GM11168 (cell line): ENCODE results near the gene FLOT2.
"Not testable (repeated sequence)": the region's sequence is repeated elsewhere in the genome, so short reads cannot be mapped to it uniquely, and the experiment has no call there.

ENCODE experiments used
- in situ Hi-C: fragments of 300-500 bp; cut with MboI; formaldehyde crosslinking; loops from one replicate; pipeline ENCODE4 v1.12.0; 2022; ENCODE audit warnings: low sequenced_read_pairs; ENCODE audit not compliant: unreplicated experiment

The FLOT2 gene

GRCh38 chr17:28854457-28855335 lies 42.8 kb downstream of the FLOT2 start, which contains the start of gene ERAL1:
Gene ERAL1, plus strand, starts transcription at chr17:28855016. Its CDS starts 19 bp downstream, at chr17:28855035.
- in situ Hi-C loops, result no loop called here

GRCh38 chr17:28853295-28853694 lies 44.2 kb downstream of the FLOT2 start:
- in situ Hi-C loops, result no loop called here

GRCh38 chr17:28849281-28849680 lies 48.3 kb downstream of the FLOT2 start:
- in situ Hi-C loops, result no loop called here

GRCh38 chr17:28848667-28849066 lies 48.9 kb downstream of the FLOT2 start:
- in situ Hi-C loops, result not testable (repeated sequence)

GRCh38 chr17:28846699-28847098 lies 50.8 kb downstream of the FLOT2 start:
- in situ Hi-C loops, result not testable (repeated sequence)

GRCh38 chr17:28846231-28846630 lies 51.3 kb downstream of the FLOT2 start:
- in situ Hi-C loops, result no loop called here

- in situ Hi-C loops, result no loop called here
These were observed 53.8 kb downstream of the FLOT2 start for GRCh38 chr17:28843816-28844148.

GRCh38 chr17:28842282-28843012 lies 55.1 kb downstream of the FLOT2 start, which contains the start of gene FAM222B:
Gene FAM222B, minus strand, starts transcription at chr17:28842790. Its CDS starts 76,123 bp downstream, at chr17:28766667.
- in situ Hi-C loops, result no loop called here

GRCh38 chr17:28841901-28842281 lies 55.6 kb downstream of the FLOT2 start:
- in situ Hi-C loops, result no loop called here

- in situ Hi-C loops, result no loop called here
These were observed 58.3 kb downstream of the FLOT2 start for GRCh38 chr17:28839221-28839620.

- in situ Hi-C loops, result not testable (repeated sequence)
These were observed 61.0 kb downstream of the FLOT2 start for GRCh38 chr17:28836541-28836940.

- in situ Hi-C loops, result no loop called here
These were observed 63.1 kb downstream of the FLOT2 start for GRCh38 chr17:28834420-28834819.
